ENCODE data around the gene KLHL21. TPM values are rescaled to one million over a fixed set of nuclear protein-coding genes. Genes with fewer than 3 reads are reported as not detected.
A peak's percentile ranks its signal among the peaks of the same experiment; 100 is the strongest.

Gene KLHL21
- total and polyA plus RNA-seq, 9 of the 15 experiments (the other 6 are each of a cell fraction or from before 2014, with no cell fraction given), result 2.1 to 42.1 (median 17.5) TPM

GRCh38 chr1:6554031-6554906 lies 48.4 kb downstream of the KLHL21 start, which contains the start of gene NOL9 (continued):
- TF ChIP-seq PRMT5 (CRISPR knock-in tag; IDR thresholded peaks at IDR 0.05), result no peak
- peak; percentile 76 for TF ChIP-seq RBM22 (IDR thresholded peaks at IDR 0.05; ENCODE audit: low read depth, low read length, poor library complexity, severe bottlenecking)
- TF ChIP-seq, protein P1, sequence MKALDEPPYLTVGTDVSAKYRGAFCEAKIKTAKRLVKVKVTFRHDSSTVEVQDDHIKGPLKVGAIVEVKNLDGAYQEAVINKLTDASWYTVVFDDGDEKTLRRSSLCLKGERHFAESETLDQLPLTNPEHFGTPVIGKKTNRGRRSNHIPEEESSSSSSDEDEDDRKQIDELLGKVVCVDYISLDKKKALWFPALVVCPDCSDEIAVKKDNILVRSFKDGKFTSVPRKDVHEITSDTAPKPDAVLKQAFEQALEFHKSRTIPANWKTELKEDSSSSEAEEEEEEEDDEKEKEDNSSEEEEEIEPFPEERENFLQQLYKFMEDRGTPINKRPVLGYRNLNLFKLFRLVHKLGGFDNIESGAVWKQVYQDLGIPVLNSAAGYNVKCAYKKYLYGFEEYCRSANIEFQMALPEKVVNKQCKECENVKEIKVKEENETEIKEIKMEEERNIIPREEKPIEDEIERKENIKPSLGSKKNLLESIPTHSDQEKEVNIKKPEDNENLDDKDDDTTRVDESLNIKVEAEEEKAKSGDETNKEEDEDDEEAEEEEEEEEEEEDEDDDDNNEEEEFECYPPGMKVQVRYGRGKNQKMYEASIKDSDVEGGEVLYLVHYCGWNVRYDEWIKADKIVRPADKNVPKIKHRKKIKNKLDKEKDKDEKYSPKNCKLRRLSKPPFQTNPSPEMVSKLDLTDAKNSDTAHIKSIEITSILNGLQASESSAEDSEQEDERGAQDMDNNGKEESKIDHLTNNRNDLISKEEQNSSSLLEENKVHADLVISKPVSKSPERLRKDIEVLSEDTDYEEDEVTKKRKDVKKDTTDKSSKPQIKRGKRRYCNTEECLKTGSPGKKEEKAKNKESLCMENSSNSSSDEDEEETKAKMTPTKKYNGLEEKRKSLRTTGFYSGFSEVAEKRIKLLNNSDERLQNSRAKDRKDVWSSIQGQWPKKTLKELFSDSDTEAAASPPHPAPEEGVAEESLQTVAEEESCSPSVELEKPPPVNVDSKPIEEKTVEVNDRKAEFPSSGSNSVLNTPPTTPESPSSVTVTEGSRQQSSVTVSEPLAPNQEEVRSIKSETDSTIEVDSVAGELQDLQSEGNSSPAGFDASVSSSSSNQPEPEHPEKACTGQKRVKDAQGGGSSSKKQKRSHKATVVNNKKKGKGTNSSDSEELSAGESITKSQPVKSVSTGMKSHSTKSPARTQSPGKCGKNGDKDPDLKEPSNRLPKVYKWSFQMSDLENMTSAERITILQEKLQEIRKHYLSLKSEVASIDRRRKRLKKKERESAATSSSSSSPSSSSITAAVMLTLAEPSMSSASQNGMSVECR (CRISPR knock-in tag; IDR thresholded peaks at IDR 0.05), result peak; percentile 97
- TF ChIP-seq, protein P2, sequence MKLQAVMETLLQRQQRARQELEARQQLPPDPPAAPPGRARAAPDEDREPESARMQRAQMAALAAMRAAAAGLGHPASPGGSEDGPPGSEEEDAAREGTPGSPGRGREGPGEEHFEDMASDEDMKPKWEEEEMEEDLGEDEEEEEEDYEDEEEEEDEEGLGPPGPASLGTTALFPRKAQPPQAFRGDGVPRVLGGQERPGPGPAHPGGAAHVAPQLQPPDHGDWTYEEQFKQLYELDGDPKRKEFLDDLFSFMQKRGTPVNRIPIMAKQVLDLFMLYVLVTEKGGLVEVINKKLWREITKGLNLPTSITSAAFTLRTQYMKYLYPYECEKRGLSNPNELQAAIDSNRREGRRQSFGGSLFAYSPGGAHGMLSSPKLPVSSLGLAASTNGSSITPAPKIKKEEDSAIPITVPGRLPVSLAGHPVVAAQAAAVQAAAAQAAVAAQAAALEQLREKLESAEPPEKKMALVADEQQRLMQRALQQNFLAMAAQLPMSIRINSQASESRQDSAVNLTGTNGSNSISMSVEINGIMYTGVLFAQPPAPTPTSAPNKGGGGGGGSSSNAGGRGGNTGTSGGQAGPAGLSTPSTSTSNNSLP (IDR thresholded peaks at IDR 0.05; ENCODE audit: borderline replicate concordance, low read depth, low read length), result no peak; the same call in 1 of the 2 replicates
- TF ChIP-seq E2F8 (IDR thresholded peaks at IDR 0.05; ENCODE audit: low read depth, partially characterized antibody), result peak; percentile 27
- TF ChIP-seq, protein P3, sequence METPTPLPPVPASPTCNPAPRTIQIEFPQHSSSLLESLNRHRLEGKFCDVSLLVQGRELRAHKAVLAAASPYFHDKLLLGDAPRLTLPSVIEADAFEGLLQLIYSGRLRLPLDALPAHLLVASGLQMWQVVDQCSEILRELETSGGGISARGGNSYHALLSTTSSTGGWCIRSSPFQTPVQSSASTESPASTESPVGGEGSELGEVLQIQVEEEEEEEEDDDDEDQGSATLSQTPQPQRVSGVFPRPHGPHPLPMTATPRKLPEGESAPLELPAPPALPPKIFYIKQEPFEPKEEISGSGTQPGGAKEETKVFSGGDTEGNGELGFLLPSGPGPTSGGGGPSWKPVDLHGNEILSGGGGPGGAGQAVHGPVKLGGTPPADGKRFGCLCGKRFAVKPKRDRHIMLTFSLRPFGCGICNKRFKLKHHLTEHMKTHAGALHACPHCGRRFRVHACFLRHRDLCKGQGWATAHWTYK (CRISPR knock-in tag; IDR thresholded peaks at IDR 0.05), result peak; percentile 31; the same call in 1 of the 2 replicates
- TF ChIP-seq ZNF384 (IDR thresholded peaks at IDR 0.05; ENCODE audit: low read depth, low read length), result peak; percentile 48; the same call in 1 of the 2 replicates
- TF ChIP-seq, protein P4, sequence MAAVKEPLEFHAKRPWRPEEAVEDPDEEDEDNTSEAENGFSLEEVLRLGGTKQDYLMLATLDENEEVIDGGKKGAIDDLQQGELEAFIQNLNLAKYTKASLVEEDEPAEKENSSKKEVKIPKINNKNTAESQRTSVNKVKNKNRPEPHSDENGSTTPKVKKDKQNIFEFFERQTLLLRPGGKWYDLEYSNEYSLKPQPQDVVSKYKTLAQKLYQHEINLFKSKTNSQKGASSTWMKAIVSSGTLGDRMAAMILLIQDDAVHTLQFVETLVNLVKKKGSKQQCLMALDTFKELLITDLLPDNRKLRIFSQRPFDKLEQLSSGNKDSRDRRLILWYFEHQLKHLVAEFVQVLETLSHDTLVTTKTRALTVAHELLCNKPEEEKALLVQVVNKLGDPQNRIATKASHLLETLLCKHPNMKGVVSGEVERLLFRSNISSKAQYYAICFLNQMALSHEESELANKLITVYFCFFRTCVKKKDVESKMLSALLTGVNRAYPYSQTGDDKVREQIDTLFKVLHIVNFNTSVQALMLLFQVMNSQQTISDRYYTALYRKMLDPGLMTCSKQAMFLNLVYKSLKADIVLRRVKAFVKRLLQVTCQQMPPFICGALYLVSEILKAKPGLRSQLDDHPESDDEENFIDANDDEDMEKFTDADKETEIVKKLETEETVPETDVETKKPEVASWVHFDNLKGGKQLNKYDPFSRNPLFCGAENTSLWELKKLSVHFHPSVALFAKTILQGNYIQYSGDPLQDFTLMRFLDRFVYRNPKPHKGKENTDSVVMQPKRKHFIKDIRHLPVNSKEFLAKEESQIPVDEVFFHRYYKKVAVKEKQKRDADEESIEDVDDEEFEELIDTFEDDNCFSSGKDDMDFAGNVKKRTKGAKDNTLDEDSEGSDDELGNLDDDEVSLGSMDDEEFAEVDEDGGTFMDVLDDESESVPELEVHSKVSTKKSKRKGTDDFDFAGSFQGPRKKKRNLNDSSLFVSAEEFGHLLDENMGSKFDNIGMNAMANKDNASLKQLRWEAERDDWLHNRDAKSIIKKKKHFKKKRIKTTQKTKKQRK (IDR thresholded peaks at IDR 0.05; ENCODE audit: borderline replicate concordance, low read depth, low read length), result no peak
- TF ChIP-seq ZNF316 (IDR thresholded peaks at IDR 0.05), result no peak
- no peak for TF ChIP-seq ZNF146 (CRISPR knock-in tag; IDR thresholded peaks at IDR 0.05; ENCODE audit: unreplicated experiment)
- TF ChIP-seq COPS2 (conservative IDR thresholded peaks at IDR 0.05), result no peak
- no peak for TF ChIP-seq ZNF140 (CRISPR knock-in tag; IDR thresholded peaks at IDR 0.05)
